K562 (cell line): ENCODE measurements around the gene USP16. TPM values are rescaled to one million over a fixed set of nuclear protein-coding genes. Genes with fewer than 3 reads are reported as not detected.

ENCODE experiments used
- ATAC-seq: fragments of 200-7000 bp; cut with Tn5 transposase; 3 replicates; pipeline ENCODE4 v1.9.1; 2020; ENCODE audit warnings: moderate library complexity
- BruUV-seq: library from RNA; stranded (reverse); fragments of 400-500 nt; replicated peaks from 2 replicates; lab custom pipeline; 2021; lab: Mats Ljungman, UMichigan
- CTCF ChIA-PET: fragments of 300-600 bp; formaldehyde crosslinking; extraction: SDS; loops from one replicate; lab custom pipeline; 2021; ENCODE audit warnings: low intra/inter-chr PET ratio; lab: Yijun Ruan, JAX
- POLR2A ChIA-PET: fragments of 300-600, 350-650 bp; sonication (Branson Sonifier 250); formaldehyde crosslinking; extraction: SDS; loops from one replicate; lab custom pipeline; 2021; ENCODE audit warnings: antibody characterized with exemption, inconsistent platforms; lab: Yijun Ruan, JAX
- DNase-seq, 4 experiments: peaks; one replicate each; pipeline versions ENCODE4 v3.0.0 to v3.0.0-alpha.2; 2011 to 2018; ENCODE audit warnings: low spot score in 3 of 4, mixed read lengths in 3 of 4; ENCODE audit errors: extremely low read depth in 1 of 4
- FAIRE-seq: peaks from 2 replicates; lab custom pipeline; 2011; peaks lifted over from hg19 to GRCh38; lab: Jason Lieb, UNC
- H2AFZ ChIP-seq: 2 replicates; pipeline ENCODE4 v1.6.0; 2011; ENCODE audit warnings: low read depth, low read length, control low read depth, inconsistent platforms
- H3K27ac ChIP-seq: fragments of 200-600 bp; 3 replicates; pipeline ENCODE4 v1.8.0; 2011; ENCODE audit warnings: low read depth, mild to moderate bottlenecking, control low read depth, inconsistent platforms, low read length, moderate library complexity, mixed read lengths; ENCODE audit errors: extremely low read depth
- H3K27me3 ChIP-seq, 2 experiments: fragments of 300-600 bp in 1 of 2; 2 replicates in 1 of 2; 3 replicates in 1 of 2; pipeline versions ENCODE4 v1.6.0 to v1.8.0; 2011; ENCODE audit warnings: inconsistent platforms in 2 of 2, low read length in 2 of 2, mild to moderate bottlenecking in 1 of 2, mixed read lengths in 1 of 2, moderate library complexity in 1 of 2; ENCODE audit not compliant: control insufficient read depth in 2 of 2, insufficient read depth in 2 of 2
- H3K36me3 ChIP-seq: fragments of 300-600 bp; 3 replicates; pipeline ENCODE4 v1.8.0; 2011; ENCODE audit warnings: mild to moderate bottlenecking, low read length, inconsistent platforms; ENCODE audit not compliant: control insufficient read depth, insufficient read depth
- H3K4me1 ChIP-seq, 2 experiments: fragments of 200-600 bp in 1 of 2; replicated peaks in 1 of 2; 2 replicates in 1 of 2; 3 replicates in 1 of 2; pipeline versions ENCODE4 v1.5.1 to v1.8.0; 2011; ENCODE audit warnings: inconsistent platforms in 2 of 2, low read length in 2 of 2, mild to moderate bottlenecking in 1 of 2, mixed read lengths in 1 of 2, moderate library complexity in 1 of 2; ENCODE audit not compliant: control insufficient read depth in 2 of 2, insufficient read depth in 2 of 2
- H3K4me2 ChIP-seq: 2 replicates; pipeline ENCODE4 v1.6.1; 2011; ENCODE audit warnings: low read length, control low read depth, inconsistent platforms, mixed read lengths; ENCODE audit not compliant: insufficient read depth
- H3K4me3 ChIP-seq: fragments of 200-600 bp; sonication (generic), shearing (Covaris generic); 2 replicates; pipeline ENCODE4 v1.5.1; 2016; ENCODE audit warnings: control low read depth, inconsistent platforms
- H3K79me2 ChIP-seq: fragments of 200-600 bp; 3 replicates; pipeline ENCODE4 v1.8.0; 2011; ENCODE audit warnings: low read length, inconsistent platforms; ENCODE audit not compliant: control insufficient read depth, insufficient read depth
- H3K9ac ChIP-seq, 2 experiments: 2 replicates each; pipeline versions ENCODE4 v1.6.0 to v1.6.1; 2011; ENCODE audit warnings: low read depth in 2 of 2, low read length in 2 of 2, control low read depth in 1 of 2, inconsistent platforms in 1 of 2, mild to moderate bottlenecking in 1 of 2, mixed read lengths in 1 of 2; ENCODE audit not compliant: insufficient read depth in 1 of 2
- H3K9me1 ChIP-seq: one replicate; pipeline ENCODE4 v1.6.0; 2011; ENCODE audit warnings: inconsistent platforms, mild to moderate bottlenecking, low read length, moderate library complexity; ENCODE audit not compliant: control insufficient read depth, insufficient read depth
- H3K9me3 ChIP-seq: replicated peaks from 2 replicates; pipeline ENCODE4 v1.5.1; 2011; ENCODE audit warnings: low read depth, low read length, inconsistent platforms; ENCODE audit not compliant: control insufficient read depth, insufficient read depth
- H4K20me1 ChIP-seq: replicated peaks from 2 replicates; pipeline ENCODE4 v1.6.1; 2011; ENCODE audit warnings: low read length, inconsistent platforms, mixed read lengths; ENCODE audit not compliant: control insufficient read depth, insufficient read depth
- CHD2 ChIP-seq: IDR thresholded peaks from 2 replicates; pipeline ENCODE4 v1.6.1; 2011; ENCODE audit warnings: low read depth, low read length
- KLF6 ChIP-seq: fragments of 250-450 bp; sonication (Bioruptor Pico); IDR thresholded peaks from 2 replicates; pipeline ENCODE4 v1.4.0; 2020; ENCODE audit warnings: mild to moderate bottlenecking, moderate library complexity, borderline replicate concordance
- NELFE ChIP-seq: IDR thresholded peaks from 2 replicates; pipeline ENCODE4 v1.6.1; 2011; ENCODE audit warnings: mild to moderate bottlenecking; ENCODE audit not compliant: insufficient read depth, insufficient read length
- SPI1 ChIP-seq: IDR thresholded peaks from 2 replicates; pipeline ENCODE4 v1.6.1; 2011; ENCODE audit warnings: low read depth, low read length, control low read depth, borderline replicate concordance
- ZNF263 ChIP-seq: sonication (generic); formaldehyde crosslinking; IDR thresholded peaks from 2 replicates; pipeline ENCODE4 v1.8.0; 2022; ENCODE audit warnings: mild to moderate bottlenecking, missing genetic modification reagents, borderline replicate concordance
- ZNF3 ChIP-seq: fragments of 250-450 bp; sonication (Bioruptor Pico); IDR thresholded peaks from 2 replicates; pipeline ENCODE4 v1.5.0; 2021; ENCODE audit warnings: mild to moderate bottlenecking, moderate library complexity
- WGBS: fragments of 100-300 bp; shearing (Covaris generic); methylation state at CpG from one replicate; pipeline ENCODE4 v1.1.6; 2016; ENCODE audit warnings: low coverage, mixed read lengths; ENCODE audit not compliant: insufficient coverage; ENCODE audit errors: missing lambda C conversion rate; 5-methylcytosine and 5-hydroxymethylcytosine counted together
- in situ Hi-C: fragments of 300-500 bp; cut with MboI; formaldehyde crosslinking; loops from 4 replicates; pipeline ENCODE4 v1.15.0; 2018; ENCODE audit warnings: inconsistent platforms, mixed read lengths
- intact Hi-C: fragments of 100-400 bp; cut with micrococcal nuclease; formaldehyde crosslinking; loops from 2 replicates; pipeline ENCODE4 v1.14.2; 2022
- polyA plus RNA-seq, 8 experiments: library from polyadenylated mRNA; depleted of rRNA in 4 of 8; stranded (reverse) in 5 of 8; unstranded in 3 of 8; fragments of >200 nt; fragmentation: Nextera tagmentation in 2 of 8; fragmentation: Illumina TruSeq in 1 of 8; extraction: Ambion mirVana in 2 of 8; extraction: Trizol in 1 of 8; gene quantifications; 2 replicates each; pipeline versions ENCODE4 v1.2.1 to v1.2.3, GENCODE V29; 2011 to 2014; ENCODE audit warnings: inconsistent platforms in 1 of 8, missing spikeins in 1 of 8
- total RNA-seq, 7 experiments: library from RNA; depleted of rRNA in 6 of 7; stranded (reverse); fragments of >200 nt in 6 of 7; fragmentation: Illumina TruSeq in 2 of 7; extraction: Trizol in 2 of 7; gene quantifications; 2 replicates each; pipeline versions ENCODE4 v1.2.1 to v1.2.3, GENCODE V29; 2011 to 2021; ENCODE audit warnings: low replicate concordance in 1 of 7

Gene USP16
- total and polyA plus RNA-seq, 9 of the 15 experiments (the other 6 are each of a cell fraction or from before 2014, with no cell fraction given), result 38.4 to 90.9 (median 62.8) TPM

GRCh38 chr21:29098156-29098555 lies 73.7 kb downstream of the USP16 start:
- H3K9me1 ChIP-seq, result no peaks in the 10 kb centered on the region
- no peak overlapping the region for H3K27ac ChIP-seq
- FAIRE-seq (no peak), DNase-seq (no peak), ATAC-seq (no peak)
- peaks cover 4 to 11% of the 10 kb centered on the region in 2 experiments; a peak in 3 of 5 replicates for H3K27me3 ChIP-seq
- BruUV-seq, result no TSS peak
- no peaks in the 10 kb centered on the region for H3K36me3 ChIP-seq
- H3K9ac ChIP-seq, result no peak overlapping the region
- no peaks in the 10 kb centered on the region for H4K20me1 ChIP-seq
- H3K4me1 ChIP-seq, result peaks cover 0 to 2% of the 10 kb centered on the region in 2 experiments; a peak in 2 of 5 replicates
- WGBS, result 3% methylated on average over 2 of the region's 2 CpGs
- H3K79me2 ChIP-seq, result no peaks in the 10 kb centered on the region
- TF ChIP-seq NELFE (no peak), KLF6 (CRISPR knock-in tag) (no peak), SPI1 (peak; percentile 70; the same call in 1 of the 2 replicates)
- no peak overlapping the region for H3K4me3 ChIP-seq
- CTCF ChIA-PET, result interaction anchor here (0.6 kb wide), 1 partner anchor 1099 kb away, joined by 3 read pairs; no protein-coding TSS in a partner anchor
- intact Hi-C loops, result loop anchor here (10.0 kb wide), 3 partner anchors 247 to 1097 kb away; no protein-coding TSS in a partner anchor
- in situ Hi-C loops, result no loop called here
- 0 out of 2 replicates have a peak, but pooled peaks cover 3% of the 10 kb centered on the region for H3K9me3 ChIP-seq
- H3K4me2 ChIP-seq, result no peak overlapping the region
- H2AFZ ChIP-seq, result no peak overlapping the region
- POLR2A ChIA-PET, result interaction anchor here (1.3 to 1.5 kb wide), 2 partner anchors 11 to 21 kb away, joined by 3 to 4 read pairs; no protein-coding TSS in a partner anchor

GRCh38 chr21:29102791-29103257 lies 78.4 kb downstream of the USP16 start:
- POLR2A ChIA-PET, result interaction anchor here (0.7 to 1.9 kb wide), 2 partner anchors 9 to 13 kb away, joined by 3 to 4 read pairs; no protein-coding TSS in a partner anchor
- peaks cover 2 to 3% of the 10 kb centered on the region in 2 experiments; a peak in 2 of 5 replicates for H3K4me1 ChIP-seq
- H3K9me3 ChIP-seq, result 0 out of 2 replicates have a peak, but pooled peaks cover 3% of the 10 kb centered on the region
- H3K36me3 ChIP-seq, result no peaks in the 10 kb centered on the region
- no TSS peak for BruUV-seq
- H3K9ac ChIP-seq, result no peak overlapping the region
- no peak for FAIRE-seq
- intact Hi-C loops, result no loop called here
- WGBS, result 10% methylated on average over 2 of the region's 2 CpGs
- H3K4me3 ChIP-seq, result no peak overlapping the region
- in situ Hi-C loops, result loop anchor here (25.0 kb wide), 1 partner anchor 1984 kb away; no protein-coding TSS in a partner anchor
- H2AFZ ChIP-seq, result no peak overlapping the region
- H4K20me1 ChIP-seq, result no peaks in the 10 kb centered on the region
- H3K4me2 ChIP-seq, result no peak overlapping the region
- ATAC-seq, result no peak
- H3K27ac ChIP-seq, result no peak overlapping the region
- peaks cover 7 to 24% of the 10 kb centered on the region in 2 experiments; a peak in 3 of 5 replicates for H3K27me3 ChIP-seq
- no peaks in the 10 kb centered on the region for H3K9me1 ChIP-seq
- DNase-seq, result no peak
- H3K79me2 ChIP-seq, result no peaks in the 10 kb centered on the region
- CTCF ChIA-PET, result no interaction called here
- no peak for TF ChIP-seq ZNF263 (CRISPR knock-in tag)
- TF ChIP-seq CHD2, result no peak
- no peak for TF ChIP-seq ZNF3 (CRISPR knock-in tag)
